ENCODE data around the gene SAT2. TPM values are rescaled to one million over a fixed set of nuclear protein-coding genes. Genes with fewer than 3 reads are reported as not detected.
A peak's percentile ranks its signal among the peaks of the same experiment; 100 is the strongest.

The SAT2 gene
- total and polyA plus RNA-seq, 7 donors = 72.9 to 116 (median 104) TPM

DNA sequence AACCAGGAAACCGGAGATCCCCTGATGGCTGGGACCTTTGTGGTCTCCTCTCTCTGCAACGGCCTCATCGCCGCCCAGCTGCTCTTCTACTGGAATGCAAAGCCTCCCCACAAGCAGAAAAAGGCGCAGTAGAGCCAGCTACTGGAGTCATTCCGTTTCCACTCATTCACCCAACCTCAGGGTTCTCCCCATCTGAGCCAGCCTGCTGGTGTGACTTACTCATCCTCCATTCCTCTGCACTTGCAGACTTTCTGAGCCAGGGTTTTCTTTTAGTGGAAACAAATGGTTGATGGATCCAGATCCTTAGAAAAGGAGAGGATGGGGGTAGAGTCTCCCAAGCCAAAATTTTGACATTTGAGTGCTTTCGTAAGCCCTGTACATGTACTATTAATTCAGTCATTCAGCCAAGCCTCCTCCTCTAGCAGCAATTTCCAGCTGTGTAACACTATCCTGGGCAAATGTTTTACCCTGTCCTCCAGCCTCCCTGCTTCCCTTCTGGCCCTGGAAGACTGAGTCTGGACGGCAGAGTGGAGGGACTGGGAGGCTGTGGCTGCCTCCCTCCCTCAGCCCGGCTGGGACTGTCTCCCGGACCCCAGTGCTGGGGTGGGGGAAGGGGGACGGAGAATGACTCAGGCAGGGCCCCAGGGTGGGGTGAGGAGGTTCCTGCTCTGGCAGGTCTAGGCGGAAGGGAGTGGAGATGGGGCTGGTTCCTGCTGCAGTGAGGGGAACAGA, 40.0 kb downstream of the SAT2 start:
- peak; percentile 80 for DNase-seq
- H3K9me3 ChIP-seq = no peaks in the 10 kb centered on the region
- H3K27me3 ChIP-seq = no peaks in the 10 kb centered on the region
- intact Hi-C loops (cut with DNase I) = loop anchor here (2.0 to 10.0 kb wide), 3 partner anchors 73 to 267 kb away; partner anchors contain the start of genes CYB5D1, KCTD11, NAA38 and TMEM88
- H3K27ac ChIP-seq = peak overlapping the region; percentile 82 to 90 (median 86)
- 81 to 83% methylated on average over 12 of the region's 12 CpGs for WGBS, 2 donors
- peaks cover 9 to 28% (median 17%) of the 10 kb centered on the region in 4 donors for H3K36me3 ChIP-seq
- H3K4me3 ChIP-seq = no peak overlapping the region
- H3K4me1 ChIP-seq = peaks cover 0 to 56% (median 50%) of the 10 kb centered on the region in 4 donors
- no peak for TF ChIP-seq EP300 (IDR thresholded peaks at IDR 0.05)
- TF ChIP-seq POLR2A (IDR thresholded peaks at IDR 0.05) = no peak
- TF ChIP-seq, protein P1, sequence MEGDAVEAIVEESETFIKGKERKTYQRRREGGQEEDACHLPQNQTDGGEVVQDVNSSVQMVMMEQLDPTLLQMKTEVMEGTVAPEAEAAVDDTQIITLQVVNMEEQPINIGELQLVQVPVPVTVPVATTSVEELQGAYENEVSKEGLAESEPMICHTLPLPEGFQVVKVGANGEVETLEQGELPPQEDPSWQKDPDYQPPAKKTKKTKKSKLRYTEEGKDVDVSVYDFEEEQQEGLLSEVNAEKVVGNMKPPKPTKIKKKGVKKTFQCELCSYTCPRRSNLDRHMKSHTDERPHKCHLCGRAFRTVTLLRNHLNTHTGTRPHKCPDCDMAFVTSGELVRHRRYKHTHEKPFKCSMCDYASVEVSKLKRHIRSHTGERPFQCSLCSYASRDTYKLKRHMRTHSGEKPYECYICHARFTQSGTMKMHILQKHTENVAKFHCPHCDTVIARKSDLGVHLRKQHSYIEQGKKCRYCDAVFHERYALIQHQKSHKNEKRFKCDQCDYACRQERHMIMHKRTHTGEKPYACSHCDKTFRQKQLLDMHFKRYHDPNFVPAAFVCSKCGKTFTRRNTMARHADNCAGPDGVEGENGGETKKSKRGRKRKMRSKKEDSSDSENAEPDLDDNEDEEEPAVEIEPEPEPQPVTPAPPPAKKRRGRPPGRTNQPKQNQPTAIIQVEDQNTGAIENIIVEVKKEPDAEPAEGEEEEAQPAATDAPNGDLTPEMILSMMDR (IDR thresholded peaks at IDR 0.05) = no peak
- no peak for TF ChIP-seq POLR2AphosphoS5 (IDR thresholded peaks at IDR 0.05)

DNA sequence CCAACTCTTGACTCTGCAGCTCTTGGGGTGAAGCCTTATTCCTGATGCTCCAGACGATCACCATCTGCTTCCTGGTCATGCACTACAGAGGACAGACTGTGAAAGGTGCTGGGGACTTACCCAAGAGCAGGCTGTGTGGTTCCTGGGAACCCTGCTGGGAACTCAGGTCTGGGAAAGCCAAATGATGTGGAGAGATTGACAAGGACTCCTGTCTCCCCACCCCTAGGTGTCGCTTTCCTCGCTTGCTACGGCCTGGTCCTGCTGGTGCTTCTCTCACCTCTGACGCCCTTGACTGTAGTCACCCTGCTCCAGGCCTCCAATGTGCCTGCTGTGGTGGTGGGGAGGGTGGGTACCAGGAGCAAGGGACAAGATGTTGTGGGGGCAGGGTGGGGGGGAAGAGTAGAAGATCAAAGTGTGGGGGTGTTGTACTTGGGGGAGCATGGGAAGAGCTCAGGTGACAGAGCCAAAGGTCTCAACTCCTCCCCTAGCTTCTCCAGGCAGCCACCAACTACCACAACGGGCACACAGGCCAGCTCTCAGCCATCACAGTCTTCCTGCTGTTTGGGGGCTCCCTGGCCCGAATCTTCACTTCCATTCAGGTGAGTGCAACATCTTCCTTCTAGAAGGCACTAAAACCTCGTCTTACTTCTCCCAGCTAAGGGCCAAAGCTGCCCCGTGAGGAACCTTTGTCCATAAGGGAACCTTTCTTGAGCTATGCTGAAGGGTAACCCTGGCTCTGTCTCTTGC, 40.8 kb downstream of the SAT2 start:
- Histone ChIP-seq H3K27ac (peak overlapping the region; percentile 82 to 90 (median 86)), H3K27me3 (no peaks in the 10 kb centered on the region)
- DNase-seq = no peak

DNA sequence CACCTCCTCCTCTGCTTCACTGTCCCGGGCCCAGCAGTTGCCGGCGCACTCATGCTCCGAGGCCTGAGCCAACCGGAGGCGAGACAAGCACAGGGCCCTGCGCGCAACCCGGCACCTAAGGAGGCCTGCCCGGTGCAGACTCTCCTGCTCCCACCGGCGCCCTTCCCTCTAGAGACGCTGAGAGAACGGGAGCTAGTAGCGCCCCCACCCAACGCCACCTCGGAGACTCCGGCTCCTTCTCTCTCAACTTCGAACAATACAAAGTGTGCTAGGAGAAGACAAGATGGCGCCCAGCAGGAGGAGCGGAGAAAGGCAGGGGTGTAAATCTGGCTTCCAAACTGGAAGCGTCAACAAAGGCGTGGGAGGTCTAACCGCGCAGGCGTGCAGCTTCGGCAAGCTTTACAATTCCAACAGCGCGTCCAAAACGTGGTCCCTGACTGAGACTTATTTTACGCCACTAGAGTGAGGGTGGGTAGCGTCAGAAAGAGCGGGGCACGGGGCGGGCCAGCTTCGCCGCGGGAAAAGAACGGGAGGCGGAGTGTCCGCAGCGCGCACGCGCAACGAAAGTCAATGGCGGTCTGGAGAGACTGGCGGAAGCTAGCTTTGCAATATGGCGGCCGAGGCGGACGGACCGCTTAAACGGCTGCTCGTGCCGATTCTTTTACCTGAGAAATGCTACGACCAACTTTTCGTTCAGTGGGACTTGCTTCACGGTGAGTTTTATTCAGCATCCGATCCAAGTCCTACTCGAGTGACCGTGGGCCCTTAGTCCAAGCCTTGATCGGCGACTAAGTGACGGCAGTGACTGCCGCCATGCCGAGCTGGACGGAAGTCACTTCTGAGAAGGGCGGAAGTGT, 44.1 kb downstream of the SAT2 start, which contains the start of gene MPDU1:
TSS of gene MPDU1 (plus strand) at position 600 of the 857 bp plus-strand sequence. CDS start at position 611, 11 bp downstream.
- 17 to 20% methylated on average over 69 of the region's 69 CpGs for WGBS, 2 donors
- Histone ChIP-seq H3K4me1 (peaks cover 0 to 76% (median 64%) of the 10 kb centered on the region in 4 donors), H3K9me3 (no peaks in the 10 kb centered on the region), H3K36me3 (peaks cover 5 to 20% (median 6%) of the 10 kb centered on the region in 4 donors), H3K27me3 (no peaks in the 10 kb centered on the region), H3K27ac (peak within 1 kb of the TSS; percentile 91 to 92 (median 92)), H3K4me3 (peak within 1 kb of the TSS; percentile 39 to 63 (median 56))
- TF ChIP-seq POLR2A (IDR thresholded peaks at IDR 0.05) (peak in 1 of 2 donors; percentile 25), POLR2AphosphoS5 (IDR thresholded peaks at IDR 0.05) (peak; percentile 52 to 85 (median 62)), EP300 (IDR thresholded peaks at IDR 0.05) (peak in 1 of 4 donors; percentile 41)
- TF ChIP-seq, protein P1 (IDR thresholded peaks at IDR 0.05) = no peak
- intact Hi-C loops (cut with DNase I) = loop anchor here (10.0 kb wide), 1 partner anchor 271 kb away; the partner anchor contains the start of genes CYB5D1, NAA38 and TMEM88
- DNase-seq = peak; percentile 99

More for the DNA sequence above, 40.8 kb downstream of the SAT2 start:
- Histone ChIP-seq H3K36me3 (peaks cover 1 to 21% (median 10%) of the 10 kb centered on the region in 4 donors), H3K4me3 (no peak overlapping the region), H3K9me3 (no peaks in the 10 kb centered on the region), H3K4me1 (peaks cover 0 to 64% (median 57%) of the 10 kb centered on the region in 4 donors)
- 46 to 71% methylated on average over 9 of the region's 9 CpGs for WGBS, 2 donors
- intact Hi-C loops (cut with DNase I) = loop anchor here (10.0 kb wide), 1 partner anchor 268 kb away; the partner anchor contains the start of genes CYB5D1, NAA38 and TMEM88
- TF ChIP-seq, protein P1 (IDR thresholded peaks at IDR 0.05) = no peak
- TF ChIP-seq POLR2A (IDR thresholded peaks at IDR 0.05) (no peak), POLR2AphosphoS5 (IDR thresholded peaks at IDR 0.05) (no peak), EP300 (IDR thresholded peaks at IDR 0.05) (no peak)
